ENCODE measurements around the gene PREX1. TPM values are rescaled to one million over a fixed set of nuclear protein-coding genes. Genes with fewer than 3 reads are reported as not detected.

The PREX1 gene
- total RNA-seq, 2 donors from 2014 or later = 7.4 to 37.9 TPM

GRCh38 chr20:48636301-48636700, 191.5 kb downstream of the PREX1 start:
- Histone ChIP-seq H3K4me1 (replicated peaks) (no peaks in the 10 kb centered on the region), H3K4me3 (no peak overlapping the region), H3K27me3 (replicated peaks; ENCODE audit: insufficient read depth) (no peaks in the 10 kb centered on the region), H3K27ac (no peak overlapping the region), H3K36me3 (no peaks in the 10 kb centered on the region), H3K9me3 (no peaks in the 10 kb centered on the region)
- TF ChIP-seq POLR2A (IDR thresholded peaks at IDR 0.05) (no peak), CTCF (IDR thresholded peaks at IDR 0.05) (no peak), POLR2AphosphoS5 (IDR thresholded peaks at IDR 0.05) (no peak)
- WGBS = 93% methylated on average over 19 of the region's 26 CpGs
- intact Hi-C loops (cut with DNase I) = no loop called here
- DNase-seq (ENCODE audit: low spot score) = no peak

- Histone ChIP-seq H3K36me3 (no peaks in the 10 kb centered on the region), H3K27me3 (replicated peaks; ENCODE audit: insufficient read depth) (no peaks in the 10 kb centered on the region), H3K4me3 (no peak overlapping the region), H3K27ac (no peak overlapping the region), H3K9me3 (no peaks in the 10 kb centered on the region), H3K4me1 (replicated peaks) (no peaks in the 10 kb centered on the region)
- WGBS = 37% methylated on average over 5 of the region's 5 CpGs
- intact Hi-C loops (cut with DNase I) = no loop called here
- no peak for DNase-seq (ENCODE audit: low spot score)
- TF ChIP-seq CTCF (IDR thresholded peaks at IDR 0.05) (peak; percentile 42 to 68 (median 61)), POLR2AphosphoS5 (IDR thresholded peaks at IDR 0.05) (no peak), POLR2A (IDR thresholded peaks at IDR 0.05) (no peak)
These were observed 192.0 kb downstream of the PREX1 start for GRCh38 chr20:48635791-48636267.

GRCh38 chr20:48635361-48635760, 192.4 kb downstream of the PREX1 start:
- 94% methylated on average over 5 of the region's 5 CpGs for WGBS
- Histone ChIP-seq H3K9me3 (no peaks in the 10 kb centered on the region), H3K27me3 (replicated peaks; ENCODE audit: insufficient read depth) (no peaks in the 10 kb centered on the region), H3K4me3 (no peak overlapping the region), H3K4me1 (replicated peaks) (no peaks in the 10 kb centered on the region), H3K27ac (no peak overlapping the region), H3K36me3 (no peaks in the 10 kb centered on the region)
- no peak for DNase-seq (ENCODE audit: low spot score)
- TF ChIP-seq POLR2A (IDR thresholded peaks at IDR 0.05) (no peak), POLR2AphosphoS5 (IDR thresholded peaks at IDR 0.05) (no peak), CTCF (IDR thresholded peaks at IDR 0.05) (no peak)
- intact Hi-C loops (cut with DNase I) = no loop called here

- Histone ChIP-seq H3K9me3 (no peaks in the 10 kb centered on the region), H3K4me1 (replicated peaks) (no peaks in the 10 kb centered on the region), H3K4me3 (no peak overlapping the region), H3K36me3 (no peaks in the 10 kb centered on the region), H3K27me3 (replicated peaks; ENCODE audit: insufficient read depth) (no peaks in the 10 kb centered on the region), H3K27ac (no peak overlapping the region)
- DNase-seq (ENCODE audit: low spot score) = no peak
- intact Hi-C loops (cut with DNase I) = no loop called here
- no peak for TF ChIP-seq POLR2AphosphoS5 (IDR thresholded peaks at IDR 0.05)
- TF ChIP-seq POLR2A (IDR thresholded peaks at IDR 0.05) = no peak
- no peak for TF ChIP-seq CTCF (IDR thresholded peaks at IDR 0.05)
- 88% methylated on average over 7 of the region's 7 CpGs for WGBS
These were observed 193.2 kb downstream of the PREX1 start for GRCh38 chr20:48634641-48635040.

- intact Hi-C loops (cut with DNase I) = no loop called here
These were observed 194.1 kb downstream of the PREX1 start for GRCh38 chr20:48633620-48634257.

More at GRCh38 chr20:48633620-48634257, 194.1 kb downstream of the PREX1 start:
- WGBS = 91% methylated on average over 9 of the region's 9 CpGs
- DNase-seq (ENCODE audit: low spot score) = no peak
- Histone ChIP-seq H3K4me1 (replicated peaks) (no peaks in the 10 kb centered on the region), H3K9me3 (no peaks in the 10 kb centered on the region), H3K4me3 (no peak overlapping the region), H3K27ac (no peak overlapping the region), H3K36me3 (no peaks in the 10 kb centered on the region), H3K27me3 (replicated peaks; ENCODE audit: insufficient read depth) (no peaks in the 10 kb centered on the region)
- no peak for TF ChIP-seq POLR2AphosphoS5 (IDR thresholded peaks at IDR 0.05)
- TF ChIP-seq CTCF (IDR thresholded peaks at IDR 0.05) = no peak
- no peak for TF ChIP-seq POLR2A (IDR thresholded peaks at IDR 0.05)

Measured in prostate gland (tissue), 2 donors.